ENCODE measurements around the gene EFEMP2.

The EFEMP2 gene

GRCh38 chr11:65911682-65912568, 39.3 kb upstream of the EFEMP2 start:
- H3K27me3 Mint-ChIP-seq, result peaks cover 4% of the 10 kb centered on the region
- no peaks in the 10 kb centered on the region for H3K9me3 Mint-ChIP-seq (ENCODE audit: low read depth)
- no peaks in the 10 kb centered on the region for H3K36me3 Mint-ChIP-seq
- H3K4me3 Mint-ChIP-seq, result no peak overlapping the region
- no peak overlapping the region for H3K27ac Mint-ChIP-seq
- H3K4me1 Mint-ChIP-seq (ENCODE audit: low read depth), result peaks cover 29% of the 10 kb centered on the region

- H3K4me1 Mint-ChIP-seq (ENCODE audit: low read depth), result peaks cover 8% of the 10 kb centered on the region
- no peaks in the 10 kb centered on the region for H3K36me3 Mint-ChIP-seq
- H3K9me3 Mint-ChIP-seq (ENCODE audit: low read depth), result no peaks in the 10 kb centered on the region
- no peak overlapping the region for H3K27ac Mint-ChIP-seq
- no peak overlapping the region for H3K4me3 Mint-ChIP-seq
- H3K27me3 Mint-ChIP-seq, result peaks cover 6% of the 10 kb centered on the region
Observed at GRCh38 chr11:65907878-65908277, 35.3 kb upstream of the EFEMP2 start.

GRCh38 chr11:65906602-65907001, 34.0 kb upstream of the EFEMP2 start:
- H3K27ac Mint-ChIP-seq, result no peak overlapping the region
- H3K36me3 Mint-ChIP-seq, result no peaks in the 10 kb centered on the region
- peaks cover 7% of the 10 kb centered on the region for H3K27me3 Mint-ChIP-seq

GRCh38 chr11:65903715-65904114, 31.1 kb upstream of the EFEMP2 start:
- peaks cover 3% of the 10 kb centered on the region for H3K4me1 Mint-ChIP-seq (ENCODE audit: low read depth)
- H3K4me3 Mint-ChIP-seq, result no peak overlapping the region
- no peaks in the 10 kb centered on the region for H3K9me3 Mint-ChIP-seq (ENCODE audit: low read depth)
- H3K27me3 Mint-ChIP-seq, result peaks cover 3% of the 10 kb centered on the region
- H3K27ac Mint-ChIP-seq, result no peak overlapping the region
- no peaks in the 10 kb centered on the region for H3K36me3 Mint-ChIP-seq

More at GRCh38 chr11:65906602-65907001, 34.0 kb upstream of the EFEMP2 start:
- H3K9me3 Mint-ChIP-seq (ENCODE audit: low read depth), result no peaks in the 10 kb centered on the region
- H3K4me3 Mint-ChIP-seq, result no peak overlapping the region
- peaks cover 8% of the 10 kb centered on the region for H3K4me1 Mint-ChIP-seq (ENCODE audit: low read depth)

GRCh38 chr11:65903068-65903481, 30.5 kb upstream of the EFEMP2 start:
- H3K4me1 Mint-ChIP-seq (ENCODE audit: low read depth), result peaks cover 3% of the 10 kb centered on the region
- no peaks in the 10 kb centered on the region for H3K9me3 Mint-ChIP-seq (ENCODE audit: low read depth)
- H3K4me3 Mint-ChIP-seq, result no peak overlapping the region
- no peak overlapping the region for H3K27ac Mint-ChIP-seq
- peaks cover 3% of the 10 kb centered on the region for H3K27me3 Mint-ChIP-seq
- no peaks in the 10 kb centered on the region for H3K36me3 Mint-ChIP-seq

- Mint-ChIP-seq H3K9me3 (ENCODE audit: low read depth) (no peaks in the 10 kb centered on the region), H3K4me1 (ENCODE audit: low read depth) (peaks cover 17% of the 10 kb centered on the region), H3K36me3 (no peaks in the 10 kb centered on the region), H3K4me3 (peak overlapping the region; percentile 67), H3K27me3 (peaks cover 1% of the 10 kb centered on the region), H3K27ac (peak overlapping the region; percentile 28)
Observed at GRCh38 chr11:65900899-65901180, 28.2 kb upstream of the EFEMP2 start.

GRCh38 chr11:65900125-65900898, 27.7 kb upstream of the EFEMP2 start, which contains the start of gene FOSL1:
Gene FOSL1, minus strand, starts transcription at chr11:65900388. Its CDS starts 49 bp downstream, at chr11:65900339.
- Mint-ChIP-seq H3K27me3 (peaks cover 1% of the 10 kb centered on the region), H3K4me1 (ENCODE audit: low read depth) (peaks cover 22% of the 10 kb centered on the region), H3K9me3 (ENCODE audit: low read depth) (no peaks in the 10 kb centered on the region), H3K27ac (peak within 1 kb of the TSS; percentile 78), H3K36me3 (no peaks in the 10 kb centered on the region), H3K4me3 (peak within 1 kb of the TSS; percentile 91)

GRCh38 chr11:65899356-65900124, 26.9 kb upstream of the EFEMP2 start:
- Mint-ChIP-seq H3K4me3 (peak overlapping the region; percentile 91), H3K27ac (peak overlapping the region; percentile 78), H3K4me1 (ENCODE audit: low read depth) (peaks cover 25% of the 10 kb centered on the region)

GRCh38 chr11:65898656-65899355, 26.2 kb upstream of the EFEMP2 start:
- no peaks in the 10 kb centered on the region for H3K9me3 Mint-ChIP-seq (ENCODE audit: low read depth)
- H3K27ac Mint-ChIP-seq, result peak overlapping the region; percentile 81

More at GRCh38 chr11:65899356-65900124, 26.9 kb upstream of the EFEMP2 start:
- no peaks in the 10 kb centered on the region for H3K9me3 Mint-ChIP-seq (ENCODE audit: low read depth)
- peaks cover 1% of the 10 kb centered on the region for H3K27me3 Mint-ChIP-seq
- no peaks in the 10 kb centered on the region for H3K36me3 Mint-ChIP-seq

GRCh38 chr11:65897020-65897471, 24.4 kb upstream of the EFEMP2 start:
- peaks cover under 1% of the 10 kb centered on the region for H3K27me3 Mint-ChIP-seq
- peaks cover 41% of the 10 kb centered on the region for H3K4me1 Mint-ChIP-seq (ENCODE audit: low read depth)
- no peaks in the 10 kb centered on the region for H3K9me3 Mint-ChIP-seq (ENCODE audit: low read depth)
- peaks cover 6% of the 10 kb centered on the region for H3K36me3 Mint-ChIP-seq
- peak overlapping the region; percentile 50 for H3K27ac Mint-ChIP-seq
- H3K4me3 Mint-ChIP-seq, result peak overlapping the region; percentile 68

More at GRCh38 chr11:65898656-65899355, 26.2 kb upstream of the EFEMP2 start:
- Mint-ChIP-seq H3K4me3 (peak overlapping the region; percentile 91), H3K4me1 (ENCODE audit: low read depth) (peaks cover 30% of the 10 kb centered on the region), H3K27me3 (peaks cover 1% of the 10 kb centered on the region), H3K36me3 (no peaks in the 10 kb centered on the region)

GRCh38 chr11:65896034-65896999, 23.7 kb upstream of the EFEMP2 start:
- H3K4me1 Mint-ChIP-seq (ENCODE audit: low read depth), result peaks cover 43% of the 10 kb centered on the region
- no peaks in the 10 kb centered on the region for H3K9me3 Mint-ChIP-seq (ENCODE audit: low read depth)
- peak overlapping the region; percentile 68 for H3K4me3 Mint-ChIP-seq
- no peaks in the 10 kb centered on the region for H3K27me3 Mint-ChIP-seq
- H3K27ac Mint-ChIP-seq, result peak overlapping the region; percentile 41
- H3K36me3 Mint-ChIP-seq, result peaks cover 6% of the 10 kb centered on the region

GRCh38 chr11:65895482-65895981, 22.9 kb upstream of the EFEMP2 start:
- H3K27ac Mint-ChIP-seq, result peak overlapping the region; percentile 61
- no peaks in the 10 kb centered on the region for H3K9me3 Mint-ChIP-seq (ENCODE audit: low read depth)
- peak overlapping the region; percentile 68 for H3K4me3 Mint-ChIP-seq
- no peaks in the 10 kb centered on the region for H3K27me3 Mint-ChIP-seq
- peaks cover 40% of the 10 kb centered on the region for H3K4me1 Mint-ChIP-seq (ENCODE audit: low read depth)
- peaks cover 6% of the 10 kb centered on the region for H3K36me3 Mint-ChIP-seq

- H3K27ac Mint-ChIP-seq, result peak overlapping the region; percentile 82
- H3K4me1 Mint-ChIP-seq (ENCODE audit: low read depth), result peaks cover 52% of the 10 kb centered on the region
- H3K9me3 Mint-ChIP-seq (ENCODE audit: low read depth), result no peaks in the 10 kb centered on the region
- H3K36me3 Mint-ChIP-seq, result peaks cover 6% of the 10 kb centered on the region
- H3K27me3 Mint-ChIP-seq, result no peaks in the 10 kb centered on the region
- peak overlapping the region; percentile 89 for H3K4me3 Mint-ChIP-seq
Observed at GRCh38 chr11:65894034-65894591, 21.5 kb upstream of the EFEMP2 start.

All from activated naive CD8-positive, alpha-beta T cell (primary cell).